DMS53 treated with DMSO at 0.1 percent for 48 hours (cell line): ENCODE results near the gene PRKAG3.
"Not testable (repeated sequence)": the region's sequence is repeated elsewhere in the genome, so short reads cannot be mapped to it uniquely, and the experiment has no call there.

ENCODE experiments used
- DNase-seq: peaks from one replicate; lab custom pipeline; 2025; ENCODE audit not compliant: unreplicated experiment; lab: John Stamatoyannopoulos, UW

PRKAG3 gene

GRCh38 chr2:218863021-218863520, 31.5 kb upstream of the PRKAG3 start:
- no peak for DNase-seq

GRCh38 chr2:218861645-218862318, 30.2 kb upstream of the PRKAG3 start:
- DNase-seq, result no peak

GRCh38 chr2:218860950-218861381, 29.4 kb upstream of the PRKAG3 start:
- DNase-seq, result no peak

- DNase-seq, result no peak
Observed at GRCh38 chr2:218859988-218860831, 28.6 kb upstream of the PRKAG3 start.

DNA sequence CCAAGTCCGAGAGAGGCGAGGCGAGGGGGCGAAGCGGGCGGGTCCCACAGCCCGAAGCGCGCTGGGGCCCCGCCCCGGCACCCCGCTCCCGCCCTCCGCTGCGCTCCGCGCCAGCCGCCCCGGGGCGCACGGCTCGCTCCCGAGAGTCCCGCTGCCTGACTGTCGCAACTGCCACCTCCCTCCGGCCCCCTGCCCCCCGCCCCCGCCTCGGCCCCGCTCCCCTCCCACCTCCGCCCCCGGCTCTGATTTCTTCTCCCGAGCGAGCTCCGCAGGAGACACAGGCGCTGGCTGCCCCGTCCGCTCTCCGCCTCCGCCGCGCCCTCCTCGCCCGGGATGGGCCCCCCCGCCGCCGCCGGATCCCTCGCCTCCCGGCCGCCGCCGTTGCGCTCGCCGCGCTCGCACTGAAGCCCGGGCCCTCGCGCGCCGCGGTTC, 28.0 kb upstream of the PRKAG3 start, which contains the start of gene WNT6:
Gene WNT6, plus strand, starts transcription at position 250 of the 432 bp plus-strand sequence. CDS start 233 bp downstream, outside the sequence.
- no peak for DNase-seq

DNA sequence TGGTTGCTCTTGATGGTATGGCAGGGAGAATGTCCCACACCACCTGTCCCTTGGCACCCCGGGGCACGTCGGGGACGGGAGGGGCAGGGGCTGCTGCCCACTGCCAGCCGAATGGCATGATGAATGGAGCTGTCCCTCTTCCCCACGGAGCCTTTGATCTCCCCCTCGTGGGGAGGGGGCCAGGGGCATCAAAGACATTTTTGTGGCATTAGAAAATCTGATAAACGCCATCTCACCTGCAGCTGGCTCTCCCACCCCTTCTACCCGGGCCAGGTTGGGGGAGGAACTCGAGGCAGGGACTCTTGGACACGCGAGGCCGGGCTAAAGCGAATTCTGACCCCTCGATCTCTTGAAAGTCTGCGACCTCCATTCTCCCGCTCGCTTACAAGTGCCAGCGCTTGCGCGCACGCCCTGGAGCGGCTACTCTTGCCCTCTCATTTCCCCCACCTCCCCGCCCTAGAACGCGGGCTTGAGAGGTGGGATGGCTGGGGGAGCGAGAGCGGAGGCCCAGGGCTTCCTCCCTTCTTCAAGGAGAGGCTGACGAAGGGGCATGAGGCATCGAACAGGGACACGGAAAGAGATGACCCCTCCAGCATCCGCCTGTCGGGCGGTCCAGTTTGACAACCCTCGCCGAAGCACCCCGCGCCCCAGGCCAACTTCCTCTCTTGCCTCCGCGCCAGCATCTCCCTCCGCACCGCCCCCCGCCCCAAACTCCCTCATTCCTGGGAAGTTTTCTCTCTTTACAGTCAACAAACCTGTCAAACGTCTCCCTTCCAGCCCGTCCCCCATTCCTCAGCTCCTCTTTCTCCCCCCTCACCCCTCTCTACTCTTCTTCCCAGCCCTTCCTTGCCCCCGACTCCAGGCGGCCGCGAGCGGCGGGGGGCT, 27.3 kb upstream of the PRKAG3 start:
- DNase-seq, result no peak

GRCh38 chr2:218858138-218858445, 26.5 kb upstream of the PRKAG3 start:
- DNase-seq, result no peak

- DNase-seq, result no peak
Observed at GRCh38 chr2:218857371-218858137, 26.0 kb upstream of the PRKAG3 start.

- no peak for DNase-seq
Observed at GRCh38 chr2:218856896-218857243, 25.3 kb upstream of the PRKAG3 start.

DNA sequence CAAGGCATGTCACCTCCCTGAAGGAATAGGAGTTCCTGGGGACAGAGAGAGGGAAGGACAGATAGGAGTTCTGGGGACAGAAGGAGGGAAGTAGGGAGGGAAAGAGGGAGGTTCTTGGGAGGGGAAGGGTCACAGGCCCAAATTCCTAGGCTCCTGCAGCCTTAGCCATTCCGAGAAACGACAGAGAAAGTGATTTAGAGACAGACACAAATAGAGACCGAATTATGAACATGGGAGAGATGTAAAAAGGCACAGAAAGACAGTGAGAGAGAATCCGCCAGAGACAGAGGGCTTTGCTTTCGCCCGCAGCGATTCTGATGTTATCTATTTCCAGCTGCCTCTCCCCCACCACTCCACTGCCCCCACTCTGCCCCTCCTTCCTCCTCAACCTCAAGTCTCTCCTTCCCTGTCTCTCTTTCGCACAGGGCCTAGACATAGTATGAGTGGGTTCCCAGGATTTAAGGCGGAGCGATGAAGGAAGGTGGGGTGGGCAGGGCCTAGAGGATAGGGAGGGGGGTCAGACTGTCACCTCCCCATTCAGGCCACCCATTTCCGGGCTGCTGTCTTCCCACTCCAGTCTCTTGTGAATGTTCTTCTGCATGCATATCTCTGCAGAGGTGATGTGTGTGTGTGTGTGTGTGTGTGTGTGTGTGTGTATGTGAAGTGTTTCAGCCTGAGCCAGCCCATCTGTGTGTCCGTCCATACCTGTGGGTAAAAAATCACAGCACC, 24.7 kb upstream of the PRKAG3 start:
- no peak for DNase-seq

DNA sequence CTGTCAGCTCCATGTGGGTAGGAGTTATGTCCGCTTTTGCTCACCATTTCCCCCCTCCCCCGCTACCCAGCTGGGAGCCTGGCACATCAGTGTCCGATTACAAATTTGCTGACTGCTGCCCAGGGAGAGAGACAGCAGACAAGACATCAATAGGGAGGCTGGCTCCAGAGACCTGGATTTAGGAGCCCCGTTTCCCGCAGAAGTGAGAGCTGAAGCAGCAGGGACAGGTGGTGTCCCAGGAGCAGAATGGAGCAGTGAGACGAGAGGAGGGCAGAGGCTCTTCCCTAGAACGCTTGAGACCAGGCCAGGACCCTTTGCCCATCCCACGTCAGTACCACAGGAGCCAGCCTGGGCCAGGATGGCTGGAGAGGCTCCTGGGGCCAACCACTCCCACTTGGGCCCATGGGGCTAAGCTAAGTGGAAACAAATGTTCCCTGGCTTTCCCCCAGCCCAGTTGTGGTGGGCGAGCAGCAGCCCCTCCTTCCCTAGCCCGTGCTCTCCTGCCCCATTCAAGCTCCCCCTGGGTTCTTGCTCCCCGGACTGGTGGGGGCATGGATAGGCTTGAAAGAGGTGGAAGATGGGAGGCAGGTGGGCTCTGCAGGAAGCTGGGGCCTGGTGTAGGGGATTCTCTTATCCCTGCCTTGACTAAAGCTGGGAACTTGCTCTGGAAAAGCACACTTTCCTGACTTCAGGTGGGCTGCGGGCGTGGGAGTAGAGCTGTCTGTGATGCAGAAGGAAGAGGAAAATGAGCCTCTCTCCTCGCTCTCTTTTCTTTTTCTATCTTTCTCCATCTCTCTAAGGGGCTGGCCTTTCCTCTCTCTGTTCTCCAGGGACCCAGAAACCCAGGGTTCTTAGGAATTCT, 23.9 kb upstream of the PRKAG3 start:
- no peak for DNase-seq

- DNase-seq, result no peak
Observed at GRCh38 chr2:218854860-218855259, 23.3 kb upstream of the PRKAG3 start.

GRCh38 chr2:218853766-218854165, 22.2 kb upstream of the PRKAG3 start:
- no peak for DNase-seq

GRCh38 chr2:218852911-218853667, 21.5 kb upstream of the PRKAG3 start:
- DNase-seq, result peak; percentile 15

DNA sequence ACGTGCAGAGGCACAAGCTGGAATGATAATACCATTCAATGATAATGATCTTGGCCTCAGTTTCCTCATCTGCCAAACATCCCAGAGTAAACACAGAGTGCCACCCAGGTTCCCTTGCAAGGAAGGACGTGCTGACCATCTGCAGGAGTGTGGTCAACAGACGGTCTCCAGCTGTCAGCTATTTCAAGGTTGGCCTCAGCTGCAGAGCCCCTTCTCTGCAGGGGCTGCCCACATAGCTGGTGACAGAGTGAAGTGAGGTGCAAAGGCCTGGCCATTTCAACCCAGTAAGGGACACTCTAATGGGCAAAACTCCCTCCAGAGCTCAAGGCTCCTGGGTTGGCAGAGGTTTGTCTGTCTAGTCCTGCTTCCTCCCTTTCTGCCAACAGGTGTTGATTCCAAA, 19.7 kb upstream of the PRKAG3 start:
- DNase-seq, result no peak

DNA sequence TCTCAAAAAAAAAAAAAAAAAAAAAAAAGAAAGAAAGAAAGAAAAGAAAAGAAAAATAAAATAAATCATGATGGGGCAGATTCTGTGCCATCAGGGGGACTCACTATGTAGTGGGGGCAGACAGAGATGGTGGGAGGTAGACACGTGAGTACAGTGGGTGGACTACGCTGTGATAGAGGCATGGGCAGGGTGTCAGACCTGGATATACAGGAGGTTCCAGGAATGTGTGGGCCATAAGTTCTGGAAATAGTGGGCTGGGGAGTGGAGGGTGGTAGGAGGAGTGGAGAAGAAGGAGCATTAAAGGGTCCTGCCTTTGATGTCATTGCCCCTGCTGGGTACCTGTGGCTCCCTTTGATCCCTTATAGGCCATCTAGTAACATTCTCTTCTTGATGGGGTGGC, 19.2 kb upstream of the PRKAG3 start:
- no peak for DNase-seq

GRCh38 chr2:218849721-218850120, 18.1 kb upstream of the PRKAG3 start:
- DNase-seq, result no peak

- not testable (repeated sequence) for DNase-seq
Observed at GRCh38 chr2:218846963-218847362, 15.4 kb upstream of the PRKAG3 start.
